Right lobe of liver (tissue), 6 donors: ENCODE results near the gene SCYGR8. TPM values are rescaled to one million over a fixed set of nuclear protein-coding genes. Genes with fewer than 3 reads are reported as not detected.

Experiments used
- ATAC-seq, 4 donors: fragments of 200-7000 bp; cut with Tn5 transposase; one replicate each; pipeline ENCODE4 v1.9.1; 2020; ENCODE audit warnings: mild to moderate bottlenecking in 4 of 4, moderate library complexity in 4 of 4
- DNase-seq, 3 donors: peaks; one replicate each; pipeline ENCODE4 v3.0.0-alpha.2; 2020
- H3K27ac ChIP-seq, 3 donors: fragments of 200-600 bp; one replicate each; pipeline ENCODE4 v1.8.0; 2022
- H3K27me3 ChIP-seq, 2 donors: fragments of 200-600 bp; one replicate each; pipeline ENCODE4 v1.8.0; 2022
- H3K36me3 ChIP-seq, 4 donors: fragments of 200-600 bp; sonication (generic) in 1 of 4; one replicate each; pipeline versions ENCODE4 v1.5.1 to v1.8.0; 2017 to 2022; ENCODE audit warnings: control low read depth in 1 of 4
- H3K4me1 ChIP-seq, 4 donors: fragments of 200-600 bp; sonication (generic) in 1 of 4; one replicate each; pipeline versions ENCODE4 v1.5.1 to v1.8.0; 2017 to 2022; ENCODE audit warnings: control low read depth in 1 of 4
- H3K4me3 ChIP-seq, 3 donors: fragments of 200-600 bp; one replicate each; pipeline ENCODE4 v1.8.0; 2022
- H3K9me3 ChIP-seq, 4 donors: fragments of 200-600 bp; sonication (generic) in 1 of 4; one replicate each; pipeline versions ENCODE4 v1.5.1 to v1.8.0; 2017 to 2022; ENCODE audit warnings: control low read depth in 1 of 4
- POLR2A ChIP-seq: fragments of 450-650 bp; IDR thresholded peaks from one replicate; pipeline ENCODE4 v1.6.1; 2017; ENCODE audit warnings: antibody characterized with exemption, mild to moderate bottlenecking
- WGBS: methylation state at CpG from one replicate; pipeline ENCODE4 v1.1.6; 2018; ENCODE audit warnings: low coverage, low lambda C conversion rate; ENCODE audit not compliant: insufficient coverage; ENCODE audit errors: missing lambda C conversion rate; 5-methylcytosine and 5-hydroxymethylcytosine counted together
- intact Hi-C, 2 donors: fragments of 100-400 bp; cut with DNase I; formaldehyde crosslinking; loops; one replicate each; pipeline versions ENCODE4 v1.11.2 to v1.14.1; 2022
- total RNA-seq, 6 experiments: library from RNA; depleted of rRNA in 2 of 6; stranded (reverse); fragments of >200 nt in 2 of 6; fragmentation: NEBNext Ultra II Directional in 3 of 6; extraction: Animal tissue kit (Norgen Biotek cat#: 25700) in 3 of 6; gene quantifications; one replicate each; pipeline versions ENCODE4 v1.1.0 to v1.2.4, GENCODE V29; 2016 to 2023
- TF ChIP-seq, protein P1 (sequence below), 4 donors: fragments of 200-600 bp in 3 of 4; fragments of 450-650 bp in 1 of 4; IDR thresholded peaks; one replicate each; pipeline versions ENCODE4 v1.5.1 to v1.8.0; 2016 to 2022; ENCODE audit warnings: antibody characterized with exemption in 4 of 4, mild to moderate bottlenecking in 2 of 4
- donor health status: DM: no; HTN: yes; CAD: no.
- donor health status: DM: no; HTN: no; CAD: no.
- donor health status: DM: no; HTN: no; CAD: no.
- donor health status: DM: no; HTN: yes; CAD: no.
- donor health status: DM: no; HTN: yes; CAD: no.

SCYGR8 gene
- total RNA-seq, 6 experiments from 2014 or later, result not detected

DNA sequence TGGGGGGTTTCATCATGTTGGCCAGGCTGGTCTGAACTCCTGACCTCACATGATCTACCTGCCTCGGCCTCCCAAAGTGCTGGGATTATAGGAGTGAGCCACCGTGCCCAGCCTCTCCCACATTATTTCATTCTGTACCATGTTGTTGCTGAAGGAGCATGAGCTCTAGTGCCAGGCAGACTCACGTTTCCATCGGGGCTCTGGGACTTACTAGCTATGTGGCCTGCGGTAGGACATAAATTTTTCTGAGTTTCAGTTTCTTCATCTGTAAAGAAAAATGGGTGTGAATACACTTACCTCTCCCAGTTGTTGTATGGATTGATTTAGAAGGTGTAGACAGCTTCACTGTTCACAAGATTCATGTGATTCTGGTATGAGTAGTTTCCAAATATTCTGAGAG lies 37.1 kb downstream of the SCYGR8 start:
- H3K27ac ChIP-seq, result no peak overlapping the region
- ATAC-seq, result no peak
- no peaks in the 10 kb centered on the region for H3K27me3 ChIP-seq
- intact Hi-C loops, result no loop called here
- DNase-seq, result no peak
- no peaks in the 10 kb centered on the region for H3K9me3 ChIP-seq
- TF ChIP-seq POLR2A, result no peak
- TF ChIP-seq, protein P1, sequence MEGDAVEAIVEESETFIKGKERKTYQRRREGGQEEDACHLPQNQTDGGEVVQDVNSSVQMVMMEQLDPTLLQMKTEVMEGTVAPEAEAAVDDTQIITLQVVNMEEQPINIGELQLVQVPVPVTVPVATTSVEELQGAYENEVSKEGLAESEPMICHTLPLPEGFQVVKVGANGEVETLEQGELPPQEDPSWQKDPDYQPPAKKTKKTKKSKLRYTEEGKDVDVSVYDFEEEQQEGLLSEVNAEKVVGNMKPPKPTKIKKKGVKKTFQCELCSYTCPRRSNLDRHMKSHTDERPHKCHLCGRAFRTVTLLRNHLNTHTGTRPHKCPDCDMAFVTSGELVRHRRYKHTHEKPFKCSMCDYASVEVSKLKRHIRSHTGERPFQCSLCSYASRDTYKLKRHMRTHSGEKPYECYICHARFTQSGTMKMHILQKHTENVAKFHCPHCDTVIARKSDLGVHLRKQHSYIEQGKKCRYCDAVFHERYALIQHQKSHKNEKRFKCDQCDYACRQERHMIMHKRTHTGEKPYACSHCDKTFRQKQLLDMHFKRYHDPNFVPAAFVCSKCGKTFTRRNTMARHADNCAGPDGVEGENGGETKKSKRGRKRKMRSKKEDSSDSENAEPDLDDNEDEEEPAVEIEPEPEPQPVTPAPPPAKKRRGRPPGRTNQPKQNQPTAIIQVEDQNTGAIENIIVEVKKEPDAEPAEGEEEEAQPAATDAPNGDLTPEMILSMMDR (IDR thresholded peaks at IDR 0.05), result no peak
- no peaks in the 10 kb centered on the region for H3K4me1 ChIP-seq
- no peak overlapping the region for H3K4me3 ChIP-seq
- no peaks in the 10 kb centered on the region for H3K36me3 ChIP-seq
- 65% methylated on average over 5 of the region's 5 CpGs for WGBS

DNA sequence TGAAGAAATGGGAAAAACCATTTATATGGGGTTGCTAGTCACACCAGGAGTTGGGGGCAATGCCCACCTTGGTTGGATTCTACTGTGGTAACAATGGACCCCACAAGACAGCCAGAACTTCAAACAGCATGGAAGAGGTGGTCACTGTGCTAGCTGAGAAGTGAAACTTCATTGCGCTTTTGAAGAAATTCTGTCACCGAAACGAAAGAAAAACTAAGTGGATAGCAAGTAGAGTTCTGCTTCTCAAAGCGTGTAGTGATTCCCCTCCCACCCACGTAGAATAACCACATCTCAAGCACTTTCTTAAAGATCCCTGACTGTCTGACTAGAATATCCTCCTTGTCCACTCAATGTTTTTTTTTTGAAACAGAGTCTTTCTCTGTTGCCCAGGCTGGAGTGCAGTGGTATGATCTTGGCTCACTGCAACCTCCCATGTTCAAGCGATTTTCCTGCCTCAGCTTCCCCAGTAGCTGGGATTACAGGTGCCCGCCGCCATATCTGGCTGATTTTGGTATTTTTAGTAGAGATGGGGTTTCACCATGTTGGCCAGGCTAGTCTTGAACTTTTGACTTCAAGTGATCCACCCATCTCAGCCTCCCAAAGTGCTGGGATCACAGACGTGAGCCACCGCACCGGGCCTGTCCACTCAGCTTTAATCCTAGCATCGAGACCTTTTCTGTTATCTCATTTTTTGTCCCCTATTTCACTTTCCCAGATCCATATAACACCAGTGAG lies 37.9 kb downstream of the SCYGR8 start:
- ATAC-seq (peak in 2 of 4 donors; percentile 52 to 62), DNase-seq (no peak)
- no peak for TF ChIP-seq POLR2A
- TF ChIP-seq, protein P1 (IDR thresholded peaks at IDR 0.05), result no peak
- no peak overlapping the region for H3K27ac ChIP-seq
- intact Hi-C loops, result no loop called here
- WGBS, result 67% methylated on average over 12 of the region's 12 CpGs
- no peaks in the 10 kb centered on the region for H3K4me1 ChIP-seq
- H3K27me3 ChIP-seq, result no peaks in the 10 kb centered on the region
- H3K9me3 ChIP-seq, result no peaks in the 10 kb centered on the region
- no peaks in the 10 kb centered on the region for H3K36me3 ChIP-seq
- H3K4me3 ChIP-seq, result no peak overlapping the region

DNA sequence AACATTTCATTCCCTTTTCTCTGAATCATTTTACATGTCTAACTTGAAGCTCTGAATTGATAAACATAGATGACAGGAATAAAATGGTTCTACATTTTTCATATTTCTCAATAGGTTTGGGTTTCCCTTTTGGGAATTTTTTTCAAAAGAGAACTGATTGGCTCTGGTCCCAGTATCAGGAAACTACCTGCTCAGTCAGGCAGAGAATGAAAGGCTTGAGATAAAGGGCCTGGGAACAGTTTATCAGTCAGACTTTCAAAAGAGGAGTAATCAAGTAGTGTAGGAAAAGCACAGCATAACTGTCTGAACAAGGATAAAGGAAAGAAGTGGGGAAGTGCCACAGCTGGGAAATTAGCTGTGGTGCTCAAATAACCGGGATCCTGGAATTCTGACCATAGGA lies 39.6 kb downstream of the SCYGR8 start:
- H3K4me3 ChIP-seq, result no peak overlapping the region
- no peak for TF ChIP-seq POLR2A
- TF ChIP-seq, protein P1 (IDR thresholded peaks at IDR 0.05), result no peak
- DNase-seq (no peak), ATAC-seq (no peak)
- no peaks in the 10 kb centered on the region for H3K9me3 ChIP-seq
- intact Hi-C loops, result no loop called here
- no peak overlapping the region for H3K27ac ChIP-seq
- WGBS, result 46% methylated on average over 1 of the region's 1 CpG
- H3K27me3 ChIP-seq, result no peaks in the 10 kb centered on the region
- H3K36me3 ChIP-seq, result no peaks in the 10 kb centered on the region
- H3K4me1 ChIP-seq, result no peaks in the 10 kb centered on the region

DNA sequence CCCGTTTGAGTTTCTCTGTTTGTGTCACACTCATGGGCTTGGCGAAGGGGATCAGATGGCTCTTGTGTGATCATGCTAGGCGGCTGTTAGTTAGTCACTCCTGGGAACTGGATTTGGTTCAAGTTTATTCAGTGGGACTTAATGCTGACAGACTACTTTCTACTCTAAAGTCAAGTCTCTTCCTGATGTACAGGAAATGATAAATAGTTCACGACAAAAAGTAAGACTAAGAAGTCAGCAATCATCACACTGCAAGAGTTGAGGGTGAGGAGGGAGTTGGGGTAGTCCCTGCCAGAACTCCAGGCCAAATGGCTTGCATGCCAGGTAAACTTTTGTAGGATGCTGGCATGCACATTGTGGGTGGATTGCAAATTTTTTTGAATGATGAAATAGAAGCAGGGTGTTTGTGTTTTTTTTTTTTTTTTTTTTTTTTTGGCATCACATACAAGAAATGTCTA lies 42.9 kb downstream of the SCYGR8 start:
- 46% methylated on average over 4 of the region's 4 CpGs for WGBS

More for the DNA sequence above, 42.9 kb downstream of the SCYGR8 start:
- H3K9me3 ChIP-seq, result no peaks in the 10 kb centered on the region
- TF ChIP-seq POLR2A, result no peak
- TF ChIP-seq, protein P1 (IDR thresholded peaks at IDR 0.05), result no peak
- ATAC-seq, result peak in 1 of 4 donors; percentile 43
- DNase-seq, result no peak
- no peaks in the 10 kb centered on the region for H3K4me1 ChIP-seq
- H3K4me3 ChIP-seq, result no peak overlapping the region
- no peak overlapping the region for H3K27ac ChIP-seq
- H3K36me3 ChIP-seq, result no peaks in the 10 kb centered on the region
- intact Hi-C loops, result no loop called here
- no peaks in the 10 kb centered on the region for H3K27me3 ChIP-seq
